CD4-positive, alpha-beta T cell treated with Interferon alpha-2 for 1 hour (primary cell): ENCODE results near the gene TSPAN1.

ENCODE experiments used
- DNase-seq, 2 donors: peaks; one replicate each; pipeline ENCODE4 v3.0.0-alpha.2; 2020 to 2022

Gene TSPAN1

DNA sequence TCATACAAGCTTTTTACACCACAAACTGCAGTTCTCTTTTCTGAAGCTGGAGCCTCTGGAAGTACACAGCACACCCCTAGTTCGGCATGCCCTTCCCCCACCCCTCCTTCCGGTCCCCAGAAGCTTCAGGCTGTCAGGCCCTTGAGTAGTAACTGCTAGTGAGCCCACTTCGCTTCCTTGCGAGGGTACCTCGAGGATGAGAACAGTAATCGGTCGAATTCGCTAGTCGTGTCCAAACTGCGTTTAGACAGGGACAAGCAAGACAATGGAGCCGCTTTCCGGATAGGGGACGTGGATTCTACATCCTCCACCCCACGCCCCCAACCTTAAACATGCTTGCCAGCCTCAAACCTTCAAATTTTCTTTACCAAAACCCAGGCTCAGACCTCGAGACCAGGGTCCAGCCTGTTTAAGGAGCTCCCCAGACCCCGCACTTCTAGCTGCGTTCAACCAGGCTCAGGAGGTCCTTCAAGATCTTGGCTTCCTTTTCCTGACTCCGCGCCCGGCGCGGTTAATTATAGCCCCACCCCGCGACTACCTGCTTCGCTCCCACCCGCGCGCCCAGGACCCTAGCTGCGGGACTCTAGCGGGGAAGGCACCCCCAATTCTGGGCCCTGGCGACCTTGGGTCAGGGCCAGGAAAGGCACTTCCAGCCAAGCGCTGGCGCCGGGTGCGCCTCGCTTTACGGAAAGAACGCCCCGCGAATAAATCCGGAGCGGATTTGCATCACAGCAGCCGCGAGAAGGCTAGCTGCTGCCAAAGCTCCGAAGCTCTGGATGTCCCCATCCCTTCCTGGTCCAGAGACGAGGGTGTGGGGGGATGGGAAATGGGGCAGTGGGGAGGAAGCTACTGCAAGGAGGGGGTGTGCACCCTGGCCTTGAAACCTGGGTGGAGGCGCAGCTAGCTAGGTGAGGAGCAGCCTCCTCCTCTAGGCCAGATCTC is 8.1 kb upstream of the TSPAN1 start:
- DNase-seq = peak; percentile 23 to 43

DNA sequence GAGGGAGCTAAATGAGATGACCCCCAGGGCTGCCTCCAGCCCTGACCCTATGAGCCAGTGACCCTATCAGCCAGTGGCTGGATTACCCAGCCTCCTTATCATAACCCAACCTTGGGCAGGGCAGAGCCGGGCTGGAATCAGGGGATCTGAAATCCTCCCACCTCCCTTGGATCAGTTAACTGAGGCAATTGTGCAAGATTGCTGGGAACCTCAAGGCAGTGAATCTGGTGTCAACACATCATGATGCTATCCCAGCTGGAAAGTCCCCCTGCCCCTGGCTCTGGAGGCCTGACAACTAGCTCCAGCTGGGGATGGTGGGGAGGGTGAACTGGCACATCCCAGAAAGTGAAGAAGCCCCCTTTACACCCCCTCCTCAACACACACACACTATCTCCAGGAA is 6.4 kb upstream of the TSPAN1 start:
- no peak for DNase-seq

DNA sequence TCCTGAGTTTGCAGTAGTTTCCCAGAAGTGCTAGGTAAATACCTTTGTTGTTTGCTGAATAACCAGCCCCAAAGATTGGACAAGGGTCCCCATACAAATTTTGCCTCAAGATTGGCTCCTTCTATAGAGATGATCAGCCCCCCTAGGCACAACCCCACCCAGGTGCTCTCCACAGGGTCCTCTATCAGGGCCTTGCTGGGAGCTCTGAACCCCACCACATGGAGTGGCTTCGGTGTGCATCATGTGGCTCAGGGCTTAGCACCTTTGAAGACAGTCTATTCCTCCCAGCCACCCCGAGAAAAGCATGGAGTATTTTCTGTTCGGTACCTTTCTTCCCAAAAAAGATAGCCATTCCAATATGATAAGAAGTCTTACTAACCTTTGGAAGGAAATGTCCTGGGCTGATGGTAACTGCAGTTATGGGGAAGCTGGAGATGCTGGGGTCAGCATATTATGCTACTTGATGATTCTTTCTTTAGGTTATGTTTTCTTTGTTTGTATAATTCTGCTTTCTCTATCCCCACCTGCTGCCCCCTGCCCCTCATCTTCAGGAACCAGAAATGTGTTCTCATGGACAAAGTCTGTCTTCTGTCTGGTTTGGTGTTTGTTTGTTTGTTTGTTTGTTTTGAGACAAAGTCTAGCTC is 5.0 kb upstream of the TSPAN1 start:
- no peak for DNase-seq

DNA sequence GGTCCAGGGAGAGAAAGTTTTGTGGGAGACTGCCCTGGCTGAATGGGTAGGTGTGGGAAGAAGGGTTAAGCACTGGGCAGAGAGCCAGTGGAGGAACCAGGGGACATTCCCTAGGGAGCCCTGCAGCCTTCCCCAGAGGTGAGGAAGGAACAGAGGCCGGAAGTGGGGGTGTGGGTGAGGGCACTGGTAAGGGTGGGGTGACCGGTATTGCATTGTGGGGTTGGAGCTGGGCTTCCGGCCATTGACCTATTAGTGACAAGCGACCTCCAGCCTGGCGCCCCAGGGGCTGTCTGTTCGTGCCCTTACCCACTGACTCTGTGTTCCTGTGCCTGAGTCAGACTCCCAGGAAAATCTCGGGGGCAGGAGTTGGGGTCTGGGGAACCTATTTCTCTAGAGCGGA is 3.5 kb upstream of the TSPAN1 start:
- no peak for DNase-seq

DNA sequence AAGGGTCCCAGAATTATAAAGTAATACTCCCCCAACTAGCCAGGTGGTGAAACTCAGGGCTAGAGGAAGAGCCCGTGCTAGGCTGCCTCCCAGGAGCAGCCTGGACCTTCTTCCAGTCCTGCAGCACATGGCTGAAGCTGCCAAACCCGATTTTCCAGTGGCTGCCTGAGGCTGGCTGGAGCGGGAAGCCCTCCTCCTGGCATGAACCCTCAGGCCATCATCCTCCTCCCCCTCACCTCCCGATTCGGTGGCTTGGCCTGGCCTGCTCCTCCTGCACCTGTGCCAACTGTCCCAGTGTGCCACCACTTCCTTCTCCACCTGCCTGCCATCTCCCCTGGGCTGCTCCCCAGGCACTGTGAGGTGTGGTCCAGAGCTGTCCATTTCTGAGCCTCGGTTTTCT is 3.0 kb upstream of the TSPAN1 start:
- no peak for DNase-seq

DNA sequence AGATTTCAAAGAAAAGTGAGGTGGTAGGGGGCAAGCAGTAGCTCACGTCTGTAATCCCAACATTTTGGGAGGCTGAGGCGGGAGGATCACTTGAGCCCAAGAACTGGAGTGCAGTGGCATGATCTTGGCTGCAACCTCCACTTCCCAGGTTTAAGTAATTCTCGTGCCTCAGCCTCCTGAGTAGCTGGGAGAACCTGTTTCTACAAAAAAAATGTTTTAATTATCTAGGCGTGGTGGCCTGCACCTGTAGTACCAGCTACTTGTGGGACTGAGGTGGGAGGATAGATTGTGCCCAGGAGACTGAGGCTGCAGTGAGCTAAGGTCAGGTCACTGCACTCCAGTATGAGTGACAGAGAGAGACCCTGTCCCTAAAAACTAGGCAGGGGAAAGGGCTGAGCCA is 2.6 kb upstream of the TSPAN1 start:
- DNase-seq = no peak

DNA sequence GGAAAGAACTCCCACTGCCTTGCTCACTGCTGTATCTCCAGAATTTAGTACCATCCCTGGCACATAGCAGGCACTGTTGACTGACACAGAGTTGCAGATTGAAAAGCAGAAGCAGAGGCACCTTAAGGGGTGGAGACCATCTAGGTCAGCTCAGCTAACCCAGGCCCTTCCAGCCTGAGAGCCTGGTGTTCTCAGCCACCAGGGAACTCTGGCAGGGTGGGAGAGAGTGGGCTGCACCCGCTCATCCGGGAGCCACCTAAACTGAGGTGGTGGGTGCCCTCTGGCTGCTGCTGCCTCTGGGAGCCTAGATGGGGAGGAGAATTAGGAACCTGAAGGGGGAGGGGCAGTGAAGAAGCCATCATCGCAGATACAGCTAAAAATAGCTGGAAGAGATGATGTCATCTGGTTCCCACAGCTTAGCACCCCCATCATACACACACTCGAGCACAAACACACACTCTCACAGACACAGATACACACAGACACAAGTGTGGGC is 1.5 kb upstream of the TSPAN1 start:
- no peak for DNase-seq

DNA sequence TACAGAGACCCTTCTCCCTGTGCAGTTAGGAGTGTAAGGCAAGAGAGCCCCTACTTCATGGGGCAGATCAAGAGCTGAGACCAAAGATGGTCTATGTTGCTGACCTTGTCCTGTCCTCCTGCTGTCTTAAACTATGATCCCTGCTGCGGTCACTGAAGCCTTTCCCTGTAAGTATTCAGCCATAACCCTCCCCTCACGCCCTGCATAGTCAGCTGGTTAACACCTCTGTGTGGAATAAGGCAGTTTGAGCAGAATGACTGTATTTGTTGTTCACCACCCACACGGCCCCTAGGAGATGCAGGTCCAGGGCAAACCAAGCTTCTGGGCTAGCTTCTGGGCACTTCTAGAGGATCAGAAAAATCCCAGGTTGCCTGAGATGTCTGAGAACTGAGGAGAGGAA is 356 bp downstream of the TSPAN1 start:
- no peak for DNase-seq

DNA sequence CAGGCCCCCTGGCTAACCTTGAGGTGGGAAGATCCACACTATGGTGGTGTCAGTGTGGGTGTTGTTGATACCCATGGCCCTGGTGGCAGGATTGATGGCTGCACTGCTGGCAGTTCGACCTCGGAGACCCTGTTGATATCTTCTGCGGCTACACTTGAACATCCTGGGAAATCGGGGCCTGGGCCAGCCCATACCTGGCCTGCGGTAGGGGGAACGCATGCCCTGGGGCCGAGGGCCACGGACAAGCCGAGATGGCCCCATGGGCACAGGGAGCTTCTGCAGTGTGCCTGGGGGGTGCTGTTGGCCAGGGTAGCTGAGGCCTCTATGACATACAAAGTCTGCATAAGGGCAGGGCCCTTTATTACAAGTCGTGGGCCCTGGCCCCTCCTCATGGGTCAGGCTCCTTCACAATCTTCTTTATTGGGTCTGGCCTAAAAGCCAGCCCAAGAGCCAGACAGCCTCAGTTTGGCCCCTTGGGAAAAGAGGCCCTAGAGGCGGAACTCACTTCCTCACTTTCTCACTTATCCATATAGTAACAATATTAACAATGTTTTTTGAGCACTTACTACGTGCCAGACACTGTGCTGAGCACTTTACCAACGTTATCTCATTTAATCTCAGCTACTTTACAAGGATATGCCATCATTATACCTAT is 1.5 kb downstream of the TSPAN1 start, which contains the start of gene P3R3URF:
Gene P3R3URF (minus strand): TSS at position 278 of the 655 bp plus-strand sequence. CDS start 17 bp downstream, at position 261.
- no peak for DNase-seq

DNA sequence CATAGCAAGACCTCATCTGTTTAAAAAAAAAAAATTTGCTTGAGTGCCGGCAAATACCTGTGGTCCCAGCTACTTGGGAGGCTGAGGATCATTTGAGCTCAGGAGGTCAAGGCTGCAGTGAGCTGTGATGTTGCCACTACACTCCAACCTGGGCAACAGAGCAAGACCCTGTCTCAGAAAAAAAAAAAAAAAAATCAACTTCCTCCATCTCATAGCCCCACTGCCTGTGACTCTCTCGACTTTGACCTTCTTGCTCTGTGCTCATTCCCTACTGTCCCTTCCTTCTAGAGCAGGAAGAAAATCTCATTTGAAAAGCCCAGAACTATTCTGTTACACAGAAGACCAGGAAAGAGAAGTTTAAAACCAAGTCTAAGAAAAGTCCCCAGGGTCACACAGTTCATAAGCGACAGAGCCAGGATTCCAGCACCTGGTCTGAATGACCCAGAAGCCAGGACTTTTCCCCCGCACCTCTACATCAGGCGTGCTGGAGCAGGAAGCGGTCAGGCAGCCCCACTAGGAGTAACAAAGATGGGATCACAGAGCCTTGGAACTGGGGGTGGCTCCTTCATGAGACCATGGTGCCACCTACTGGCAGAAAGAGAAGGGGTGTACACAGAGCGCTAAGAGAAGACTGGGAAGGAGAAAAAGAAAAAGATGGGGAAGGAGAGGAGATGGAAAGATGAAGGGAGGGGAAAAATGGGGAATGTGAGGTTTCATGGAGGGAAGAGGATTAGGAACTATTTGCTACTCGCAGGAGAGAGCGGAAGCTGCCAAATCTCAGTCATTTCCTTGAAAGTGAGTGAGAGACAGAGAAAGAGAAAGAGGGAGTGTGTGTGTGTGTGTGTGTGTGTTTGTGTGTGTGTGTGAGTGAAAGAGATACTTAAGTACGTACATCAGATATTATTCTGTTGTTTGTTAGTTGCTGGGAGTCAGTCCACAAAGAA is 4.5 kb downstream of the TSPAN1 start:
- DNase-seq = peak; percentile 61 to 75

DNA sequence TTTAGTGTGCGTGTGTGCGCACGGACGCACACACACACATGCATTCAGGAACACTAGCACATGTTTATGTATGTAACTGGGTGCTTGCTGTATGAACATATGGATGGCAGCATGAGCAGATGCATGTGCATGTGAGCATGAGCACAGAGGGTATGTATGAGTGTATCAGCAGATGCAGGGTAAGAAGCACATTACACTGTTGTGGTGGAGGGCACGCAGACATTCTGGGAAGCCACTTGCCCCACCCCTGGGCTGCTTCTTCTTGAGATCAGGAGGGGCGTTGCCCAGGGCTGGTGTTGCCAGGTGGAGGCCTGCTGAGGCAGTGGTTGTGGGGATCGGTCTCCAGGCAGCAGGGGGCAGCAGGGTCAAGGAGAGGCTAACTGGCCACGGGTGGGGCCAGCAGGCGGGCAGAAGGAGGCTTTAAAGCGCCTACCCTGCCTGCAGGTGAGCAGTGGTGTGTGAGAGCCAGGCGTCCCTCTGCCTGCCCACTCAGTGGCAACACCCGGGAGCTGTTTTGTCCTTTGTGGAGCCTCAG is 5.3 kb downstream of the TSPAN1 start:
- no peak for DNase-seq

DNA sequence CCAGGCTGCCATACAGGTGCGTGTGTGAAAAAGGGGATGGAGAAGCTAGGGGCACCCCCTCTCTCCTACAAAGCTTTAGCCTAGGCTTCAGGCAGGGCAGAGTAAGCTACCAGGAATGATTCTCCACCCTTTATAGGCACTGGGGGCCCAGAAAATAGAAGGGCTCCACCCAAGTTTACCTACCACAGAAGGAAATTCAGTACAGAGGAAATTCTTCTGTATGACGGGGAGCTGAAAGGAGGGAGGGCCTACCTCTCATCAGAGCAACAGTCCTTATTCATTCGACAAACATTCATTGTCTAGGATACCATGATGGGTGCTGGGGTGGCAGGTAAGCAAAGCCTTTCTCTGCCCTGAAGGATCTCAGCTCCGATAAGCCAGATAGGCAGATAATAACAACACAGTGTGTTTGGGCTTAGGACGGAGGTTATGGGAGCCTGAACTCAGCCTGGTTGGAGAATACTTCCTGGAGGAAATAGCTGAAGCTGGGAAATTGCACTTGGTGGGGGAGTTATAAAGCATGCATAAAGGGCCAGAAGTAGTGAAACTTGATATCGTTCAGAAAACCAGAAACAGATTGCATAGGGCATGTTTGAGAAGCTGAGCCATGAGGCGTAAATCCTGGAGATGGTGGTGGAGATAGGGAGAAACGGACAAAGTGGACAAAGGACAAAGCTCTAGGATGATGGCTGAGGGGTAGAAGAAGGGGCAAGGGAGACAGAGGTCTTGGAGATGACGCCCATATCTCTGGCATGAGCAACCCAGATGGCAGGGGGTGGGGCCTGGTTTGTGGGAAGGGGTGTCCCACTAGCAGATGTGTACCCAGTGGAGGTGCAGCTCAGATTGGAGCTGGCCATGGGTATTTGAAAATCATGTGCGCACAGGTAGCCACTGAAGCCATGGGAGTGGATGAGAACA is 6.7 kb downstream of the TSPAN1 start:
- DNase-seq = no peak

DNA sequence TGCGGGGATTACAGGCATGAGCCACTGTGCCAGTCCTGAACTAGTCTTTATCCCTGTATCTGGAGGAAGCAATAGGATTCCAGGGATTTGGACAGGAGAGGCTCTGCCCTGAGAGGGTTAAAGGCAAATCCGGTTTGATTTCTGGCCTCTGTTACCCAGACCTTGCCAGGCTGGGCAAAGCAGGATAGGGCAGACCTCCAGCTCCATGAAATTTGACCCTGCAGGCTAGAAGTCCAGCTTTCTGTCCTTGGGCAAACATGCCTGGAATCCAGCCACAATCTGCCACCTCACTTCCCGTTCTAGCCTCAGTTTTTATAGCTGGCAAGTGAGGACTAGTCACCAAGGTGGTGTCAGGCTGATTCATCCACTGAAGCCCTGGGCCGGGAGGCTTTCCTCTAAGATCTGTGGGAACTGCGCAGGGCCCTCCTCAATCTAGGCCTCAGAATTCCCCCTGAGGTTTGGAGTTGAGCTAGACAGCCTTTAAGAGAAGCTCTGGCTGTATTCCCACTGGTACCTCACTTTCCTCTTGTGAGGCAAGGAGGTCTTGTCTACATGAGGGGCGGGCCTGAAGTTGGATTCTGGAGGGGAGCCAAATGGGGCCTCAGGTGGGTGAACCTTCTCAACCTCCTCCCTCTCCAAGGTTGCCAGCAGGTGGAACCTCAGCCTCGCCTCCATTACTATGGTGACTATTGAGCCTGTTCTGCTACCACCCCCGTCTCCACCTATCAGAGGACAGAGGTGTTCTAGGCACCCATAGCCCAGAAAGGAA is 8.4 kb downstream of the TSPAN1 start:
- no peak for DNase-seq

DNA sequence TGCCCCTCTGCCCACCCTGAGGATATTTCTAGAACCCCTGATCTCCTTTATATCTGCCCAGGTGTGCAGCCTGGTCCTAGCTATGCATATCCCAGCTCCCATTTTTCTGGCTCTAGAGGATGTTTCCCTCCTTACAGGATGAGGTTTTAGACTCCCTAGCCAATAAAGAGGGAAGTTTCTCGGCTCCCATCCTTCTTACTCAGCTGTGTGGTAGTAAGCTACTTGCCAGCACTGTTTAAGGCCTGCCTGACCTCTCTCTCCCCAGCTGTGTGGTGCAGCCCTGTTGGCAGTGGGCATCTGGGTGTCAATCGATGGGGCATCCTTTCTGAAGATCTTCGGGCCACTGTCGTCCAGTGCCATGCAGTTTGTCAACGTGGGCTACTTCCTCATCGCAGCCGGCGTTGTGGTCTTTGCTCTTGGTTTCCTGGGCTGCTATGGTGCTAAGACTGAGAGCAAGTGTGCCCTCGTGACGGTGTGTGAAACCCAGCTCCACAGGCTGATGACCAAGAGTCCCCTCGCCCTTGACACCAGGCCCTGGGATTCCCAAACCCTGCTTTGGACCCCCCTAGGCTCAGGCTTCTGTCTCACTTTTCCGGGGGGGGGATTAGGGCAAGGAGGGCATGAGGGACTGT is 9.2 kb downstream of the TSPAN1 start:
- no peak for DNase-seq

DNA sequence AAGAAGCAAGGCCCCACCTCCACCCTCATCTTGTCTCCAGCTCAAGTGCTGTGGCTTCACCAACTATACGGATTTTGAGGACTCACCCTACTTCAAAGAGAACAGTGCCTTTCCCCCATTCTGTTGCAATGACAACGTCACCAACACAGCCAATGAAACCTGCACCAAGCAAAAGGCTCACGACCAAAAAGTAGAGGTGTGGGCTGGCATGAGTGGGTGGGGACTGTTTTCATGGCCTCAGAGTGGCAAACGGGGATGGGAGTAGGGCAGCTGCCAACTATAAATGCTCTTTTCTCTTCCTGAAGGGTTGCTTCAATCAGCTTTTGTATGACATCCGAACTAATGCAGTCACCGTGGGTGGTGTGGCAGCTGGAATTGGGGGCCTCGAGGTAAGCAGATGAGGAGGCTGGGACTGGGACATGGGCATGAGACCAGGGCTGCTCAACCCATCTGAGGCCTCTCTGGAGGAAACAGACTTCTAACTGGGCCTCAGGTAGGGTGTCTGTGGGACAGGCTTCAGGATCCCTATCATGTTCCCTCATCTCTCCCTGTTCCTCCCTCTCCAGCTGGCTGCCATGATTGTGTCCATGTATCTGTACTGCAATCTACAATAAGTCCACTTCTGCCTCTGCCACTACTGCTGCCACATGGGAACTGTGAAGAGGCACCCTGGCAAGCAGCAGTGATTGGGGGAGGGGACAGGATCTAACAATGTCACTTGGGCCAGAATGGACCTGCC is 10.2 kb downstream of the TSPAN1 start:
- no peak for DNase-seq

DNA sequence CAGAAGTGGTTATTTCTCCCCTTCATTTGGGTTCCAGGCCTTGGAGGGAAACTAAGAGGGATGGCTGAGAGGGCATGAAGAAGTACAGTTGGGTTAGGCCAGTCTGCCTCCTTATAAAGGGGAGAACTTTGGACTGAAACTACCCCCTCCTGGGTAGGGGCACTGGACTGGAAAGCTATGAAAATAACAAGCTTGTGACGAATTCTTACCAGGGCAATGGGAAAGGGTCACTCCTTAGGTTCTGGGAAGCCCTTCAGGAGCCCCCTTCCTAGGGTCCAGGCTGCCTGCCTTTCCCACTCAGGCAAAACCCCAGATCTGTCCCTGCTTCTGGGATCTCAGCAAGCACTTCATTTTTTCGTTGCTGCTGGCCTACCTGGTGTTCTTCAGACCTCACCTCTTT is 11.2 kb downstream of the TSPAN1 start:
- no peak for DNase-seq

DNA sequence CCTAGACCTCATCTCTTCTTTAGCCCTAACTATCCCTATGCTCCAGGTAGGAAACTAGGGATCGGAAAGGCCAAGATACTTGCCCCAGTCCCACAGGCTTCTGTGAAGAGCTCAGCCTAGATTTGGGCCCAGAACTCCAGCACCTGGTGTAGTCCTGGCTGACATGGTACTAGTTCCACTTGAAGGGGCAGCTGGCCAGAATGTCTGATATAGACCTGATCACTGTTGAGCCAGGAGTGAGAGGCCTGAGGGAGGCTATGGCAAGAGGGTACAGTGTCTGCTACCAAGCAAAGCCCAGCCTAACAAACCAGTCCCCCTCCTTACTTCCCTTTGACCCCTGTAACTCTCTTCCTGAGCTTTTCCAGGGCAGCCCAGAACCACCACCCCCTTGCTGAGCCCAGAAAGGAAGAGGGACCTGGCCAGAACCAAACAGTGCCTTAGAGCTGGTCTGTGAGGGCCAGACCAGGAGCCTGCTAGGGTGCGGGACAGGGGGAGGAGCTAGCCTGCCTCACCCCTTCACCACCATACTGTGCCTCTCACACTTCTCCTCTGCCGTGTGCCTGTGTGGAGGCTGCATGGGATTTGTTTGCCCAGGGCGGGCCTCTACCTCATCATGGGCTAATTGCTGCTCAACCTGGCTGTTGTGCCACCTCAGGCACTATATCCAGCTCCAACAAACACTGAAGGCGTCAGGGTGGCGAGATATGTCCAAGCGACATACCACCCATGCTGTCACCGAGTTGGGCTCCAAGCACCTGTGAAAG is 12.4 kb downstream of the TSPAN1 start:
- no peak for DNase-seq
